Right lobe of liver (tissue), 4 donors: ENCODE measurements around the gene GJA4.

Experiments
- POLR2A ChIP-seq: fragments of 450-650 bp; IDR thresholded peaks from one replicate; pipeline ENCODE4 v1.6.1; 2017; ENCODE audit warnings: antibody characterized with exemption, mild to moderate bottlenecking
- TF ChIP-seq, protein P1 (sequence below), 4 donors: fragments of 200-600 bp in 3 of 4; fragments of 450-650 bp in 1 of 4; IDR thresholded peaks; one replicate each; pipeline versions ENCODE4 v1.5.1 to v1.8.0; 2016 to 2022; ENCODE audit warnings: antibody characterized with exemption in 4 of 4, mild to moderate bottlenecking in 2 of 4
- donor health status: DM: no; HTN: no; CAD: no.
- donor health status: DM: no; HTN: no; CAD: no.
- donor health status: DM: no; HTN: yes; CAD: no.

DNA sequence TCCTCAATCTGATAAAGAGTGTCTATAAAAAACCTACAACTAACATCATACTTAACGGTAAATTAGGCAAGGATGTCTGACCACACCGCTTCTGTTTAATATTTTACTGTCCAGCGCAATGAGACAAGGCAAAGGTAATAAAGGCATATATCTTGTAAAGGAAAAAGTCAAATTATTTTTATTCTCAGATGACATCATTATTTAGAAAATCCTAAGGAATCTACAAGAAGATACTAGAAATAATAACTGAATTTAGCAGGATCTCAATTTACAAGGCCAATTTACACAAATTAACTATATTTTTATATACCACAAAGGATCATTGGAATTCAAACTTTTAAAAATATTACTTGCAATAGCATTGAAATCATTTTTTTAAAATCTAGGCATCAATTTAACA is 29.4 kb downstream of the GJA4 start:
- TF ChIP-seq, protein P1, sequence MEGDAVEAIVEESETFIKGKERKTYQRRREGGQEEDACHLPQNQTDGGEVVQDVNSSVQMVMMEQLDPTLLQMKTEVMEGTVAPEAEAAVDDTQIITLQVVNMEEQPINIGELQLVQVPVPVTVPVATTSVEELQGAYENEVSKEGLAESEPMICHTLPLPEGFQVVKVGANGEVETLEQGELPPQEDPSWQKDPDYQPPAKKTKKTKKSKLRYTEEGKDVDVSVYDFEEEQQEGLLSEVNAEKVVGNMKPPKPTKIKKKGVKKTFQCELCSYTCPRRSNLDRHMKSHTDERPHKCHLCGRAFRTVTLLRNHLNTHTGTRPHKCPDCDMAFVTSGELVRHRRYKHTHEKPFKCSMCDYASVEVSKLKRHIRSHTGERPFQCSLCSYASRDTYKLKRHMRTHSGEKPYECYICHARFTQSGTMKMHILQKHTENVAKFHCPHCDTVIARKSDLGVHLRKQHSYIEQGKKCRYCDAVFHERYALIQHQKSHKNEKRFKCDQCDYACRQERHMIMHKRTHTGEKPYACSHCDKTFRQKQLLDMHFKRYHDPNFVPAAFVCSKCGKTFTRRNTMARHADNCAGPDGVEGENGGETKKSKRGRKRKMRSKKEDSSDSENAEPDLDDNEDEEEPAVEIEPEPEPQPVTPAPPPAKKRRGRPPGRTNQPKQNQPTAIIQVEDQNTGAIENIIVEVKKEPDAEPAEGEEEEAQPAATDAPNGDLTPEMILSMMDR (IDR thresholded peaks at IDR 0.05) = no peak
- TF ChIP-seq POLR2A = no peak
